ENCODE data around the gene ROCK2. TPM values are rescaled to one million over a fixed set of nuclear protein-coding genes. Genes with fewer than 3 reads are reported as not detected.

Gene ROCK2
- polyA plus RNA-seq, 1 donor (not counting 4 experiments of a cell fraction or from before 2014, with no cell fraction given) = 12.6 TPM

GRCh38 chr2:11311543-11311942 is 32.9 kb downstream of the ROCK2 start:
- no peaks in the 10 kb centered on the region for H3K9me1 ChIP-seq (ENCODE audit: control insufficient read depth, extremely low read depth, insufficient read depth, low read length)
- H3K27me3 ChIP-seq (ENCODE audit: control insufficient read depth, extremely low read depth, insufficient read depth, low read length) = no peaks in the 10 kb centered on the region
- no peaks in the 10 kb centered on the region for H3K9me3 ChIP-seq (ENCODE audit: control insufficient read depth, low read depth, low read length)
- DNase-seq (ENCODE audit: low read depth, low spot score) (no peak), FAIRE-seq (no peak)
- H4K20me1 ChIP-seq (ENCODE audit: control insufficient read depth, extremely low read depth, insufficient read depth, low read length) = peaks cover 3% of the 10 kb centered on the region
- H3K9ac ChIP-seq (ENCODE audit: control insufficient read depth, extremely low read depth, insufficient read depth, low read length) = no peak overlapping the region
- peaks cover 88% of the 10 kb centered on the region for H3K79me2 ChIP-seq (ENCODE audit: control insufficient read depth, insufficient read depth, low read length)
- dilution Hi-C loops (cut with MboI; ENCODE audit: extremely low pct_ligation_motif_present, low sequenced_read_pairs) = no loop called here
- no peaks in the 10 kb centered on the region for H3K4me1 ChIP-seq (ENCODE audit: control insufficient read depth, extremely low read depth, insufficient read depth, low read length)
- no peak overlapping the region for H3K27ac ChIP-seq (ENCODE audit: control insufficient read depth, insufficient read depth, low read length)
- H3K36me3 ChIP-seq (ENCODE audit: control insufficient read depth in 2 of 2, extremely low read depth in 1 of 2, insufficient read depth in 2 of 2, low read length in 2 of 2) = no peaks in the 10 kb centered on the region
- no peak for TF ChIP-seq CTCF (optimal IDR thresholded peaks at IDR 0.05 in 1 of 3, IDR thresholded peaks at IDR 0.05 in 1 of 3, conservative IDR thresholded peaks at IDR 0.05 in 1 of 3; ENCODE audit: extremely low read depth in 1 of 3, insufficient read depth in 2 of 3, low read length in 3 of 3)
- TF ChIP-seq EZH2 (IDR thresholded peaks at IDR 0.05; ENCODE audit: low read length) = no peak
- no peak overlapping the region for H2AFZ ChIP-seq (ENCODE audit: control insufficient read depth, low read length)
- no peak overlapping the region for H3K4me2 ChIP-seq (ENCODE audit: control insufficient read depth, extremely low read depth, insufficient read depth, low read depth, low read length)
- H3K4me3 ChIP-seq (ENCODE audit: control insufficient read depth in 2 of 3, extremely low read depth in 1 of 3, insufficient read depth in 2 of 3, low read depth in 1 of 3, low read length in 3 of 3) = no peak overlapping the region

- H4K20me1 ChIP-seq (ENCODE audit: control insufficient read depth, extremely low read depth, insufficient read depth, low read length) = peaks cover 3% of the 10 kb centered on the region
- H2AFZ ChIP-seq (ENCODE audit: control insufficient read depth, low read length) = no peak overlapping the region
- H3K79me2 ChIP-seq (ENCODE audit: control insufficient read depth, insufficient read depth, low read length) = peaks cover 87% of the 10 kb centered on the region
- no peak overlapping the region for H3K9ac ChIP-seq (ENCODE audit: control insufficient read depth, extremely low read depth, insufficient read depth, low read length)
- H3K9me3 ChIP-seq (ENCODE audit: control insufficient read depth, low read depth, low read length) = no peaks in the 10 kb centered on the region
- no peaks in the 10 kb centered on the region for H3K36me3 ChIP-seq (ENCODE audit: control insufficient read depth in 2 of 2, extremely low read depth in 1 of 2, insufficient read depth in 2 of 2, low read length in 2 of 2)
- no peaks in the 10 kb centered on the region for H3K9me1 ChIP-seq (ENCODE audit: control insufficient read depth, extremely low read depth, insufficient read depth, low read length)
- TF ChIP-seq EZH2 (IDR thresholded peaks at IDR 0.05; ENCODE audit: low read length) (no peak), CTCF (optimal IDR thresholded peaks at IDR 0.05 in 1 of 3, IDR thresholded peaks at IDR 0.05 in 1 of 3, conservative IDR thresholded peaks at IDR 0.05 in 1 of 3; ENCODE audit: extremely low read depth in 1 of 3, insufficient read depth in 2 of 3, low read length in 3 of 3) (no peak)
- no peak for FAIRE-seq
- H3K4me3 ChIP-seq (ENCODE audit: control insufficient read depth in 2 of 3, extremely low read depth in 1 of 3, insufficient read depth in 2 of 3, low read depth in 1 of 3, low read length in 3 of 3) = no peak overlapping the region
- dilution Hi-C loops (cut with MboI; ENCODE audit: extremely low pct_ligation_motif_present, low sequenced_read_pairs) = no loop called here
- no peak overlapping the region for H3K27ac ChIP-seq (ENCODE audit: control insufficient read depth, insufficient read depth, low read length)
- no peak overlapping the region for H3K4me2 ChIP-seq (ENCODE audit: control insufficient read depth, extremely low read depth, insufficient read depth, low read depth, low read length)
- no peaks in the 10 kb centered on the region for H3K4me1 ChIP-seq (ENCODE audit: control insufficient read depth, extremely low read depth, insufficient read depth, low read length)
- no peak for DNase-seq (ENCODE audit: low read depth, low spot score)
- no peaks in the 10 kb centered on the region for H3K27me3 ChIP-seq (ENCODE audit: control insufficient read depth, extremely low read depth, insufficient read depth, low read length)
Observed at GRCh38 chr2:11310212-11310611, 34.2 kb downstream of the ROCK2 start.
